ENCODE measurements around the gene KIAA0753.
A peak's percentile ranks its signal among the peaks of the same experiment; 100 is the strongest.

KIAA0753 gene

DNA sequence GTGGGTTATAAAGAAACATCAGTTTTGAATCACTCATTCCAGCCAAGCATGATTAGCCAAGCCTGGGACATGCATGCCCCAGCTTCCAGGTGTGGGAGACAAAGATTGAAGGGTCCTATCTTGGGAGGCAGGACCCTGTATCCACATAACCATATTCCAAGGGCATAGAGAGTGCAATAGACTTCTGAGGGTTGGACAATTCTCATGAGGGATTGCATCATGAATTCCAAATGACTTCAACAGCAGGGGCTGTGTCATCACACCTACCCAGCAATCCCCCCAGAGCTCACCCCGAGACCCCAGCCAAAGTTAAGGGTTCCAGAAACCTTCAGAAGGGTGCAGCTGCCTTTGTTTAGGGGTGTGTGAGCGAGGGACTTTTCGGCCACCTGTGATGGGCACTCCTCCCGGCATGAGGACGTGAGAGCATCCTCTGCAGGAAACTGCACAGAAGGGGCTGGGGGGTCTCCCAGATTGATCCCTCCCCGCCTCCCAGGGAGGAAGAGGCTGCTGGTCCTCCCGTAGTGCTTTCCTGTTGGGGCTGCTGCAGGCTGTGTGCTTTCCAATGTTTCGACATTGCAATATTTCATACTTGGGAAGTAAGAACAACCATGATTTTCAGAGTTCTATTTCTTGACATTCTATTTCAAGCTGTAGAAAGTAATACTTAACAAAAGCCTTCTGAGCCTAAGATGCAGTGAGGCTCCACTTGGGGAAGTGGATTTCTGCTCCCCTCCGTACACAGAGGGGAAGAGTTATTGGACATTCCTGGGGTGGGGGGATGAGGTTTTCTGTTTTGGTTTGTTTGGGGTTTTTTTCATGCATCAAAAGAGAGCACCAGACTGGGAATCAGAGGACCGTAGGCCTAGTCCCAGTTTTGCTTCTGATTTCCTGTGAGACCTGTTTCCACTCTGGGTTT lies 70.9 kb downstream of the KIAA0753 start:
- no peak for DNase-seq (ENCODE audit: low spot score)

DNA sequence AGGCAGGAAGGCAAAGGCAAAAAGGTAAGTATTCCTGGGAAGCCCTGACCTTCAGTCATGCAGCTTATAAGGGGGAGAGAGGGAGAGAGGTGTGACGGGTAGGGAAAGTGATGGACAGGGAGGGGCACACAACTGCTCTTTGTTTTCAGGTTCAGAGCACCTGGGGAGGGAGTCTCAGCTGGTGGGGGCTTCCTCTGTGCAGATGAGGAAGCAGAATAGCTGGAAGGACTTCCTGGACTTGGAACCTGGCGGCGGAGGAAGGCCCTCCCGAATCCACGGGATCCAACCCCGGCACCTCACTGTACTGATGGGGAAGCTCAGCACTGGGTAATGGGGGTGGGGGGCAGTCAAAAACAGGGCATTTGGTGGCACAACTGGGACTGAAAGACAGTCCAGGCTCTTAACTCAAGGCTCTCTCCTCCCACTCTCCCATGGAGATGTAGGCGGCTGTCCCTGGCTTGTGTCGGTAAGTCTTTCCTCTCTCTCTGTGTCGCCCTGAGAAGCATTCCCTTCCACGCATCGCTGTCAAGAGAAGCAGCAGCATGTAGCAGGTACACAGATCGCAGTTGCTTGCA lies 72.2 kb downstream of the KIAA0753 start:
- DNase-seq (ENCODE audit: low spot score): no peak

DNA sequence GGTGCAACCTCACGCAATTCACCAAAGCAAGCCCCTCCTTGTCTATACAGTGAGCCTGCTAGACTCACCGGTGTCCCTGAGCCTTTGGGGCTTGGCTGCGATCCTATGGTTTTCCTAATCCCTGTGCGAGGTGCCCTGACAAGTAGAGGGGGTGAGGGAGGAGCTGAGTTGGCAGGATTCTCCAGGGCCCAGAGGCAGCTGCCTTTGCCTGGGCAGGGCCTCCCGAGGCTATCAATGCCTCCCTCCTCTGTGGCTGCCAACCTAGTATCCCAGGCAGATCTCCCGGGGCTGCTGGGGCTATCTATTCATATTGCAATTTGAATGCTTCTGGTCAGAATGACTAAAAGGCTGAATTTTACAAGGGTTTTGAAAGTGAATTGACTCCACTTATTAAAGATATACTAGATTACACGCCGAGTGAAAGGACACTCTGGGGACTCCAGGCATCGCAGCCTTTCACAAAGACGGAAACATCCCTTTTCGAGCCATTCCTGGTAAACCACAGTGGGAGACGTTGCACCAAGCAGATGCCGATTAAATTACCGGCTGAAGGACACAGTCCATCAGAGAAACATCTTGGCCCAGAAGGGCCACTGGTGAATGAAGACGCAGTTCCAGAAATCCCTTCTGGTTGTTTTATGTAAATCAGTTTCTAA lies 72.9 kb downstream of the KIAA0753 start:
- DNase-seq (ENCODE audit: low spot score): no peak

DNA sequence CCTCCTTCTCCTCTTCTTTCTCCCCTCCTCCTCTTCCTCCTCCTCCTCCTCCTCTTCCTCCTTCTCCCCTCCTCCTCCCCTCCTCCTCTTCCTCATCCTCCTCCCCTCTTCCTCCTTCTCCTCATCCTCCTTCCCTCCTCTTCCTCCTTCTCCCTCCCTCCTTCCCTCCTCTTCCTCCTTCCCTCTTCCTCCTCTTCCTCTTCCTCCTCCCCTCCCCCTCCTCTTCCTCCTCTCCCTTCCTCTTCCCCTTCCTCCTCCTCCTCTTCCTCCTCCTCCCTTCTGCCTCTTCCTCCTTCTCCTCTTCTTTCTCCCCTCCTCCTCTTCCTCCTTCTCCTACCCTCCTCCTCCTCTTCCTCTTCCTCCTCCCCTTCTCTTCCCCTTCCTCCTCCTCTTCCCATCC lies 79.1 kb downstream of the KIAA0753 start:
- DNase-seq (ENCODE audit: low spot score): no peak

DNA sequence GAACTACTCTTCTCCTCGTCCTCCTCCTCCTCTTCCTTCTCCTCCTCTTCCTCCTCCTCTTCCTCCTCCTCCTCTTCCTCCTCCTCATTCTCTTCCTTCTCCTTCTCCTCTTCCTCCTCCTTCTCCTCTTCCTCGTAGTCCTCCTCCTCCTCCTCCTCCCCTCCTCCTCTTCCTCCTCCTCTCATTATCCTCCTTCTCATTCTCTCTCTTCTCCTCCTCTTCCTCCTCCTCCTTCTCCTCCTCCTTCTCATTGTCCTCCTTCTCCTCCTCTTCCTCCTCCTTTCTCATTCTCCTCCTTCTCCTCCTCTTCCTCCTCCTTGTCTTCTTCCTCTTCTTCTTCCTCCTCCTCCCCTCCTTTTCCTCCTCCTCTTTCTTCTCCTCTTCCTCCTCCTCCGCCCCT lies 80.0 kb downstream of the KIAA0753 start:
- no peak for DNase-seq (ENCODE audit: low spot score)

DNA sequence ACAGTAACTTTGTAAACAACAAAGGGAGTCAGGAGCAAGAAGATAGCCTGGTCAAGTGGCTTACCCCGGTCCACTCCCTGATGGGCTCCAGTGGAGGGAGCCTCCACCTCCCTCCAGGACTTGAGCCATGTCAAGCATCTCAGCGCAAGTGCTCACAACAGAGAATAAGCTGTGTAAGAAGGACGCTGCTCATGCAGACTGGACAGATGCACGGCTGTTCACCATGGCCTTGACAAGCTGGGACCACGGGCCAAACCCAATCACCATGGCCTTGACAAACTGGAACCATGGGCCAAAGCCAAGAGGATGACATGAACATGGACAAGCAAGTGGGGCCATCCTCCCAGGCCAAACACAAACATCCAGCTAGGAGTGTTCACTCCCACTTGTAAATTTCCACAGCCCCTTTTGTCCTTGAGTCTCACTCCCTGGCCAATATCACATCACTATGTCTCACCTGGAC lies 80.7 kb downstream of the KIAA0753 start:
- DNase-seq (ENCODE audit: low spot score): no peak

DNA sequence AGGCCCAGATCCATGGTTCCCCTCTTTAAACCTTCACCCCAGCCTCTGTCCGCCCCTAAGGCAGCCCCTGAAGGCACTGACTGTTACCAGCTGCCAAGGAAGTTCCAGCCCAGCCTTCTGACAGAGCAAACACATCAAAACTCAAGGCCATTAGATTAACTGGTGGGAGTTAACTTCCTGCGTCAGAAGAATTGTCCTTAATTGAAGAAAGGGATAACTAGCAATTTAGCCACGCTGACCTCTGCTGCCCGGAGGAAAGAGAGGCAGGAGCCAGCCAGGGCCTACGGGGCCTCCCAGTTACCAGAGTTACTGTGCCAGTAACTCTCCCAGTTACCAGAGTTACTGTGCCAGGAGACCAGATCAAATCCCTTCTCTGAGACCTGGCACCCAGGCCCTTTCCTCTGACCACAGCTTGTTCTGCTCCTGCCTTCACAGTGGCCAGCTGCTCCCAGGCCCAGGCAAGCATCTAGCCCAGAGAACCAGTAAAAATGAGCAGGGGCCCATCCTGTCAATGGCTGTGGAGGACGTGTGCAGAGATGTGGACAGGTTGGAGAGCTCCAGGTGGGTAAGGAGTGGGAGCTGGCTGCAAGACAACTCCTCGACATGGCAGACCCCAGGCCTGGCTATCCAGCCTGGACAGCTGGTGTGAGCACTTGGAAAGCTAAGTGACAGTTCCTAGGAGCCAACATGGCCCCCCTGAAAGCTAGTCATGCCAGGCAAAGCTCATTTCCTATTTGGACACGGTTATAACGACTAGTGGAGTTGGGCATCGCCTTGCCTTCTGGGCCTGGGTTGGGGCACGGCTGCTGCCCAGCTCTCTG lies 81.4 kb downstream of the KIAA0753 start:
- no peak for DNase-seq (ENCODE audit: low spot score)

DNA sequence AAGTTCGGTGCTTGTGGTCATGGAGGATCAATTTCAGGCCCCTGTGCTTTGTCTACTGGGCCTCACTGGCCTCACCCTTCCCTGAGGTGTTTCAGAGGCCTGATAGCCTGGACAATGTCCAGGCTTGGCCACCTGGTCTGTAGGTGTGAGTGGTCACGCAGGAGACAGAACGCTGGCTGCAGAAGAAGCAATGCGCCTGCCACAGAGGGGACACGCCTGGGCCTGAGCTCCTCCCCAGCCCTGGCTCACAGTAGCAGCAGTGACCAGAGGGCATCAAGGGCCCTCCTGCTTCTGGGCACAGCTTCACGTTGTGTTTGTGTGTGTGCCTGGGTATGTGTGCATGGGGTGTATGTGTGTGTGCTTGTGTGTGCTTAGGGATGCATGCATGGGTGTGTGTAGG lies 82.2 kb downstream of the KIAA0753 start:
- no peak for DNase-seq (ENCODE audit: low spot score)

DNA sequence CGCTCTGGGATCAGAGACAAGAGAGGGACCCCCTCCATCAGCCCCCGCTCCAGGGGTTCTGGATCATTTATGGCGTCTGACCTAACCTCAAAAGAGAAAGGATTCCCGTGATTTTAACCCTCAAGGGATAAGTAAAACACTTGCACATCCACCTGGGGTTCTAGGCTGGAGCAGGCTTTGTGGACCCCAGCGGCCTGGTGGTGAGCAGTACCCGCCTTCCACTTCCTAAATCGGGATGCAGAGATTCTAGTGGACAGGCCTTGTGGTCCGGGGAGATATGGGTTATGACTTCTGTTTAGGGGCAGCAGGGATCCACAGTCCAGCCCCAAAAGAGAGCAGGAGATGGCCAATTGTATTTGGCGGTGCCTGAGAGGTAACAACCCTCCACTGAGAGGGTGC lies 83.5 kb downstream of the KIAA0753 start:
- no peak for DNase-seq (ENCODE audit: low spot score)

DNA sequence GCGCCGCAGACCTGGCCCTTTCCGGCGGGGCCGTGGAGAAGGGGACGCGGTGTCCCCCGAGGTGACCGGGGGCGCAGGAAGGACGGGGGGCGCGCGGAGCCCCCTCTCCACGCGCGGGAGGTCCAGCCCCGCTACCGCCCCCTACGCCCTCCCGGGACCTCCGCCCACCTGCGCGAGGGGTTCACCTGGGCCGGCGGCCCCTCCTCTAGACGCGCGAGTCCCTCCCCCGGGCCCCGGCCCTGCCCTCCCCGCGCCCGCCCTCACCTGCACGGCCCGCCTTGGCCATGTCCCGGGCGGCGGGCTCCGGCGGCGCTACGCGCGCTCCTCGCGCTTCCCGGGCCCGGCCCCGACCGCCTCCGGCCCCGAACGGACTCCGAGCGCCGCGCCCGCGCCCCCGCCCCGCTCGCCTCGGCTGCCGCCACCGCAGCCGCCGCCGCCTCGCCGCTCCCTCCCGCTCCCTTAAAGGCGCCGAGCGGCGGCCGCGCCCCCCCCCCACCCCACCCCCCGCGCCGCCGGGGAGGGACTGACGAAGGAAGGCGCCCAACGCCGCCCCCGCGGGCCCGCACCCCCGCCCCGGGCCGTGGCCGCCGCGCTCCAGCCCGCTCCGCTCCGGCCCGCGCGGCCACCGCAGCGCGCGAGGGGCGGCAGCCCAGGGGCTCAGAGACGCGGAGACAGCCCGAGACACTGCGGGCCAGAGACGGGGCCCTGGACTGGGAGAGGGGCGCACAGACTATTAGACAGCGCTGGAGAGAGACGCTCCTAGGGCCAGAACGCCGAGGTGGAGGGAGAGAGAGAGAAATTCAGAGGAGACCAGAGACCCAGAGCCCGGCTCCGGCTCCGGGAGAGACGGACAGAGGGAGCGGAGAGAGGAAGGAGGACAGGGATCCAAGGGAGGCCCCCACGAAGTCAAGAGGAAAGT lies 84.1 kb downstream of the KIAA0753 start, which contains the start of gene PITPNM3:
Gene PITPNM3, minus strand, starts transcription at position 435 of the 919 bp plus-strand sequence. Its CDS starts 149 bp downstream, at position 286.
- peak; percentile 21 for DNase-seq (ENCODE audit: low spot score)

DNA sequence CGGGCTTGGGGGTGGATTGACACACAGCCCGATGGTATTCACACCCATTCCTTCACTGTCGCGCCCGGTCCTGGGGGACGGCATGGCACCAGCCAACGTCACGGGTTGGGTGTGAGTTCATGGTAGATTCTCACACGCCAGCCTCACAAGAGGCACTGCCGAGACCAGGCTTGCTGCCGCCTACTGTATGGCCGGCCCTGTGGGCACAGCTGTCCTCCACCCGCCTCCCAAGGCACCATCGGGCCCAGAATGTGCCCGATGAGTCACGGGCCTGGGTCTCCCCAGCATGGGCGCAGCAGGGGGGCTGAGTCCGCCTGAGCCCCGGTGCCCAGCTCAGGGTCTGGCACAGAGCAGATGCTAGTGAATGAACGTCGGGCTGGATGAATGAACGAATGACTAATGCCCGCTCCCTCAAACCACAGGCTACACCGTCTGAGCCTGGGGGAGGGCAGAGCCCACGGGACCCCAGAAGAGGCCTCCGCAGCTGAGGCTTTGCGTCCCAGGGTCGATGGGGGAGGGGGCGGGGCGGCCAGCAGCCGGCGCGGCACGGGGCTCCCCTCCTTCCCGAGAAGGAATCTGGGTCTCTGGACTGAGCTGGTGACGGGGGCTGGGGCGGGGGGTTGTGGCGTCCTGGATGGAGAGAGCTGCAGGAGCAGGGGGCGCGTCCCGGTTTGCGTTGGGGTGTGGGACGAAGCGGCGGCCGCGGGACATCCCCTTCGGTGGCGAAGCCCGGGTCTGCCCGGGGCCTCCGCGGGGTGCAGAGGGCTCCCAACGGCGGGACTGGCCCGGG lies 85.0 kb downstream of the KIAA0753 start:
- peak; percentile 75 for DNase-seq (ENCODE audit: low spot score)

DNA sequence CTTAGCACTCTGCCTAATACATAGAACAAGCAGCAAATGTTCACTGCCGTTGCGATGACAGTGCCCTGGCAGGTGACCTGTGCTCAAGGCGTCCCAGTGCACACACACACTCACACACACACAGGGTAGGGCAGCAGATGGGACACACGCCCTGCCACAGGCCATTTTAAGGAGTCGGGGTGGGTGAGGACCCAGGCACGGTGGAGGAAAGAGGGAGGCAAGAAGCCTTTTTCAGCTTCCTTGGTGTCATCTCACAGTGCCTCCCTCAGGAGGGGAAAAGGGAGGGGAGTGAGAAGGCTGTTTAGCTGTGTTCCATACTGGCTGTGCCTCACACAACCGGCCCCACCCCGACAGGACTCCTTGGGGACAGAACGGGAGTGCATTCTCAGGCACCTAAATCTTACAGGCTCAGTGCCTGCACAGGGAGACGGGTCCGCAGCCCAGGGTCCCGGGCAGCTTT lies 85.6 kb downstream of the KIAA0753 start:
- DNase-seq (ENCODE audit: low spot score): no peak

DNA sequence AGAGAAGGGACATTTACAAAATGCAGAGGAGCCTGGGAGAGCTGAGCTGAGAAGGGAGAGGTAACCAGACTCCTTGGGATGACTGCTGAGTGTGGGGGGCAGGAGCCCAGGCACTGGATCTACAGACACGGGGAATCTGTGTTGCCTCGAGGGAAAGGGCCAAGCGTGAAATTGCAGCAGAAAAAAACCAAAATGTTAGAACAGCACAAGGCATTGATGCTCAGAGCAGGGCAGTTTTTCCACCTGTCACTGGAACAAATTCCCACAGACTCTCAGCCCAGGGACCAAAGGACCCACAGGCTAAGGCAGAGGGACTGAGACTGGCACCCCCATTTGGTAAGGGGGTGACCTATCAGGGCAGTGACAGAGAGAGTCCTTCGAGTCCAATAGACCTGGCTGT lies 86.2 kb downstream of the KIAA0753 start:
- DNase-seq (ENCODE audit: low spot score): no peak

DNA sequence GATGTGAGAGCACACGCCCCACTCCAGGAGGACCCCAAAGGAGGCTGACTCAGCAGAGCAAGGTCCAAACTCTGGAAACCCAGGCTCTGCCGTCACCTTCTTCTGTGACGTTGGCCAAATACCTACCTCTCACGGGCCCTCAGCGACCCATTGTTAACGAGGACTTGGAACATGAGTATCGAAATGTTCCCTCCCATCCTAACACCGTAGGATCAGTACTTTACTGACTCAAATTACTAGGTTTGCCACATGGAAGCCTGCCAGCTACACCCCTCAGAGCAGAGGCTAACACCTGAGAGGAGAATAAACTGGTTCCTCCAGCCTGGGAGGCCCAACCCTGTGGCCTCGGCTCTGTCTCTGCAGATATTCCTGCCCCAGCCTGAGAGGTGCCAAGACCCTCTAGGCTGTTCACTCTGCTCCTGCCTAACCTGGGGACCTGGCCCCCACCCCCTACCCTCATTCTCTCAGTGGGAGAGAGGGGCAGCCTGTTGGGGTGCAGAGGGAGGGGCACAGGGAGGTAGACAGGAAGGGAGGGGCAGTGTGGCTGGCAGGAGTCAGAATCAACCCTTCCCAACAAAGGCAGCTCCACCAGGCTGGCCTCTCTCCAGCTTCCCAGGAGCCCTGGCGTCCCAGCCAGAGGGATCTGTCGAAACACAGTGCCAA lies 88.5 kb downstream of the KIAA0753 start:
- DNase-seq (ENCODE audit: low spot score): no peak

DNA sequence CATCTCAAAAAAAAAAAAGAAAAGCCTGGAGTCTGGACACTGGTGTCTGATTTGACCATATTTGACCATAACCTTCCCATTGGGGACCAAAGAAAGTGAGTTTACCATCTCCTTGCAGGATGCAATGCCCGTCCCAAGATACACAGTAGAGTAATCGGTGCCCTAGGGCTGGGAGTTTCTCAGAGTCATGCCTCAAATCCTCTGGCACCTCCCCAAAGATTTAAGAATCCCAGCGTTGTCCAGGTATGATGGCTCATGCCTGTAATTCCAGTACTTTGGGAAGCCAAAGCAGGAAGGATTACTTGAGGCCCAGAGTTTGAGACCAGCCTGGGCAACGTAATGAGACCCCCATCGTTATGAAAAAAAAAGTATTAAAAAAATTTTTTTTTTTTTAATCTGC lies 89.2 kb downstream of the KIAA0753 start:
- no peak for DNase-seq (ENCODE audit: low spot score)

DNA sequence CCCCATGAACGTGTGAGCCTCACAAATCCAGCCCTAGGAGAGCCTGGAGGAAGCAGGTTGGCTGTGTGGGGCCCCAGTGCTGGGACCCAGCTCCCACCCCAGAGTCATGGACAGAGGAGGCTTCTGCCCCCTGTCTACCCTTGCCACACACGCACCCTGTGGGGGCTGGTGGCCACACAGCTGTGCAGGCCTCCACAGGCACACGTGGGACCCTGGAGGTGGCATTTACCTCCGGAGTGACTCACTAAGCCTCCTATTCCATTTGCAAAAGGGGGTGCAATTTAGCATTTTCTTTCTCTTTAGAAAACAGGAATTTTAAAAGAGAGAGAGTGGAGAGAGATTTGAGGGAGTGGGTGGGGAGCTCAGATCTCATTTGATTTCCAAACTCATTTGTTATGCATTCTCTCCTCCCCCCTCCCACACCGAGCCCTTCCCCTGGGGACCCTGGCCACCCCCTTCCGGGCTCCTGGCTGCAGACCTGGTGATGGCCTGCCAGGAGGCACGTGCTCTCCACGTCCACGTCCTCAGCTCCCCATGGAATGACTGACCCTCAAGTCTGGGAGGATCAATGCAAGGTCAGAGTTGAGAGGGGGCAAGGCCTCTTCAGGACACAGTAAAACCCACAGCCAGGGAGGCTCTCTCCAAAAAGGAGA lies 91.0 kb downstream of the KIAA0753 start:
- DNase-seq (ENCODE audit: low spot score): no peak

DNA sequence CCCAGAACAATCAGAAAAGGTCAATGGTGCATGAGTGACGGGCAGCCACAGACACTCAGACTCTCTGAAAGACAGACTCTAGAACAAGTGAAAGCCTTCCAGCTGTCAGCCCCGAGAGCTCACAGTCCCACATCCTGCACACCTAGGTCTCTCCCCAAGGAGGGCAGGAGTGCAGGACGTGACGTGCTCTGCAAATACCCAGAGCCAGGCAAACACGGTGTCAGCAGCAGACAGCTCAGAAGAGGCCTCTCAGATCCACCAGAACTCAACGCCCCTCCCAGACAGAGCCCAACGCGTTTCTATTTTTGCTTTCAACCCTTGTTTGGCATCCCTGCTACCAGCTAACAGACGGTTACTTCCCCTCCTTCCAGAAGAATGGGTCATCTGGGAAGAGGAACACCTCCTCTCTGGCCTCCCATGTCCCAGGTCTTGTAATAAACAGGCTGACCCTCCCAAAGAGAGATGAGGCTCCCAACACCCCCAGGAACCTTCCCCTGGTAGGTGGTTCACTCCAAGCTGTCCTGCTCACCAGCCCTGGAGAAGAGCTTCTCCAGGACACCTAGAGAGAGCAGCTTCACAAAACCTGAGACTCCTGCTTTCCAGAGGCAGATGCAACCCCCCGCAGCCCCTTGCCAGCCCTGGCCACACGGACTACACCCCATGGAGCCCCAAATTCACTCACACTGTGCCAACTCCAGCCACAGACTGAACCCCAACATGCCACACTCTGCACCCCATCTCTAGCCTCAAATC lies 91.8 kb downstream of the KIAA0753 start:
- no peak for DNase-seq (ENCODE audit: low spot score)

DNA sequence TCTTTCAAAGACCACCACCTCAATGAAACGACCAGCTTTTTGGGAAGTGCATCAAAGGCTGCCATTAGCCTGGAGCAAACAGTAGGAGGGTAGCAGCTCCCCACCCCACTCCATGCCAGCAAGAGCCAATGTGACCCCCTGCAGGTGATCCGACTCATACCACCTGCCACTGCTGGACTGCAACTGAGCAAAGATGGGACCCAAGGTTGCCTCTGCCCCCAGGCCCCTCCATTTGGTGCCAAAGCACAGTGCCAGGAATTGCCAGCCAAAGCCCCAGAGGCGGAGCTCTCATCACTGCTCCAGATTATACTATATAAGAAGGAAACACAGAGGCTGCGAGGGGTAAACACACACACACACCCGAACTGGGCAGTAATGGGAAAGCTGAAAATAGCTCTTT lies 92.5 kb downstream of the KIAA0753 start:
- DNase-seq (ENCODE audit: low spot score): no peak

All from kidney tubule cell (primary cell).